HepG2 (cell line): ENCODE measurements around the gene DMXL2. TPM values are rescaled to one million over a fixed set of nuclear protein-coding genes. Genes with fewer than 3 reads are reported as not detected.

Experiments used
- ATAC-seq: fragments of 200-7000 bp; cut with Tn5 transposase; 3 replicates; pipeline ENCODE4 v1.9.1; 2020; ENCODE audit warnings: mild to moderate bottlenecking, moderate library complexity
- BruUV-seq: library from RNA; stranded (reverse); fragments of 400-500 nt; replicated peaks from 2 replicates; lab custom pipeline; 2021; lab: Mats Ljungman, UMichigan
- CTCF ChIA-PET: fragments of 300-600 bp; formaldehyde crosslinking; extraction: SDS; loops from one replicate; lab custom pipeline; 2021; ENCODE audit warnings: low total read pairs, inconsistent platforms, low intra/inter-chr PET ratio; lab: Yijun Ruan, JAX
- POLR2A ChIA-PET: fragments of 350-600 bp; sonication (Branson Sonifier 250); formaldehyde crosslinking; loops from one replicate; lab custom pipeline; 2020; ENCODE audit warnings: antibody characterized with exemption, inconsistent platforms; lab: Yijun Ruan, JAX
- DNase-seq: peaks from one replicate; pipeline ENCODE4 v3.0.0-alpha.2; 2015; ENCODE audit warnings: low spot score
- FAIRE-seq: peaks from 3 replicates; lab custom pipeline; 2011; peaks lifted over from hg19 to GRCh38; lab: Jason Lieb, UNC
- H2AFZ ChIP-seq: one replicate; pipeline ENCODE4 v1.6.1; 2011; ENCODE audit warnings: low read length, inconsistent platforms
- H3K27ac ChIP-seq: fragments of 300-600 bp; 3 replicates; pipeline ENCODE4 v1.8.0; 2011; ENCODE audit warnings: mixed run types, mild to moderate bottlenecking, mixed read lengths, low read length, inconsistent platforms; ENCODE audit not compliant: insufficient read depth; ENCODE audit errors: extremely low read length
- H3K27me3 ChIP-seq, 2 experiments: fragments of 200-600 bp in 1 of 2; 2 replicates in 1 of 2; 3 replicates in 1 of 2; pipeline versions ENCODE4 v1.6.0 to v1.8.0; 2011; ENCODE audit warnings: low read length in 2 of 2, mild to moderate bottlenecking in 2 of 2, moderate library complexity in 2 of 2, inconsistent platforms in 1 of 2; ENCODE audit not compliant: insufficient read depth in 2 of 2, control insufficient read depth in 1 of 2
- H3K36me3 ChIP-seq, 2 experiments: fragments of 200-600 bp in 1 of 2; replicated peaks in 1 of 2; 2 replicates in 1 of 2; 3 replicates in 1 of 2; pipeline versions ENCODE4 v1.5.1 to v1.8.0; 2011; ENCODE audit warnings: low read length in 2 of 2, inconsistent platforms in 1 of 2; ENCODE audit not compliant: insufficient read depth in 2 of 2, control insufficient read depth in 1 of 2
- H3K4me1 ChIP-seq: 2 replicates; pipeline ENCODE4 v1.5.1; 2012; ENCODE audit warnings: low read length, inconsistent platforms; ENCODE audit not compliant: insufficient read depth
- H3K4me2 ChIP-seq: 2 replicates; pipeline ENCODE4 v1.6.0; 2011; ENCODE audit warnings: low read depth, low read length, inconsistent platforms
- H3K4me3 ChIP-seq, 3 experiments: fragments of 200-600 bp in 1 of 3; sonication (generic), shearing (Covaris generic) in 1 of 3; replicated peaks in 1 of 3; 2 replicates each; pipeline ENCODE4 v1.5.1; 2011 to 2016; ENCODE audit warnings: low read length in 3 of 3, inconsistent platforms in 2 of 3, low read depth in 2 of 3, mild to moderate bottlenecking in 2 of 3, control low read depth in 1 of 3, mixed read lengths in 1 of 3; ENCODE audit not compliant: insufficient read depth in 1 of 3
- H3K79me2 ChIP-seq: one replicate; pipeline ENCODE4 v1.6.1; 2011; ENCODE audit warnings: low read length, inconsistent platforms; ENCODE audit not compliant: insufficient read depth
- H3K9ac ChIP-seq: 2 replicates; pipeline ENCODE4 v1.6.0; 2011; ENCODE audit warnings: mild to moderate bottlenecking, low read depth, low read length, inconsistent platforms; ENCODE audit not compliant: insufficient read depth
- H3K9me3 ChIP-seq: 2 replicates; pipeline ENCODE4 v1.5.1; 2012; ENCODE audit warnings: mild to moderate bottlenecking, low read length
- H4K20me1 ChIP-seq: 2 replicates; pipeline ENCODE4 v1.6.0; 2011; ENCODE audit warnings: inconsistent platforms, mild to moderate bottlenecking, low read length, moderate library complexity; ENCODE audit not compliant: insufficient read depth
- BATF2 ChIP-seq: sonication (generic); formaldehyde crosslinking; IDR thresholded peaks from 2 replicates; pipeline ENCODE4 v1.8.0; 2022; ENCODE audit warnings: mild to moderate bottlenecking, missing genetic modification reagents, moderate library complexity
- CC2D1A ChIP-seq: sonication (generic); formaldehyde crosslinking; IDR thresholded peaks from 2 replicates; pipeline ENCODE4 v1.8.1; 2023; ENCODE audit warnings: mild to moderate bottlenecking, missing genetic modification reagents
- EEA1 ChIP-seq: sonication (generic); formaldehyde crosslinking; IDR thresholded peaks from 2 replicates; pipeline ENCODE4 v1.5.1; 2020; ENCODE audit warnings: mild to moderate bottlenecking, missing genetic modification reagents, borderline replicate concordance
- ELF3 ChIP-seq: IDR thresholded peaks from 2 replicates; pipeline ENCODE4 v1.6.1; 2016; ENCODE audit warnings: missing genetic modification reagents, missing compliant biosample characterization
- MED13 ChIP-seq: sonication (generic); formaldehyde crosslinking; IDR thresholded peaks from 2 replicates; pipeline ENCODE4 v1.5.0; 2020; ENCODE audit warnings: missing genetic modification reagents
- PAXIP1 ChIP-seq: sonication (generic); formaldehyde crosslinking; conservative IDR thresholded peaks from 2 replicates; pipeline ENCODE4 v1.4.0; 2020; ENCODE audit warnings: mild to moderate bottlenecking, missing genetic modification reagents, moderate library complexity
- RAD51 ChIP-seq: fragments of 450-650 bp; IDR thresholded peaks from 2 replicates; pipeline ENCODE4 v1.6.1; 2016; ENCODE audit warnings: borderline replicate concordance
- ZBTB20 ChIP-seq: sonication (generic); formaldehyde crosslinking; IDR thresholded peaks from 2 replicates; pipeline ENCODE4 v1.8.1; 2023; ENCODE audit warnings: missing genetic modification reagents, low read depth, mild to moderate bottlenecking, borderline replicate concordance
- ZNF484 ChIP-seq: sonication (generic); formaldehyde crosslinking; IDR thresholded peaks from 2 replicates; pipeline ENCODE4 v1.5.1; 2020; ENCODE audit warnings: mild to moderate bottlenecking, low read depth, missing genetic modification reagents, borderline replicate concordance
- ZNF563 ChIP-seq: sonication (generic); formaldehyde crosslinking; IDR thresholded peaks from 2 replicates; pipeline ENCODE4 v1.8.0; 2022; ENCODE audit warnings: mild to moderate bottlenecking, moderate library complexity, missing genetic modification reagents
- ZNF639 ChIP-seq: conservative IDR thresholded peaks from 2 replicates; pipeline ENCODE4 v1.6.1; 2018; ENCODE audit warnings: missing genetic modification reagents
- ZNF839 ChIP-seq: sonication (generic); formaldehyde crosslinking; IDR thresholded peaks from 2 replicates; pipeline ENCODE4 v1.4.0; 2020; ENCODE audit warnings: missing genetic modification reagents, mild to moderate bottlenecking, borderline replicate concordance
- WGBS: methylation state at CpG from one replicate; pipeline ENCODE4 v1.1.6; 2017; ENCODE audit warnings: low lambda C conversion rate; 5-methylcytosine and 5-hydroxymethylcytosine counted together
- in situ Hi-C: cut with HindIII; loops from 2 replicates; pipeline ENCODE4 v1.10.0; 2017; ENCODE audit warnings: low pct_unique_long_range_greater_than_20kb; ENCODE audit not compliant: extremely low pct_ligation_motif_present
- intact Hi-C: fragments of 100-400 bp; cut with micrococcal nuclease; formaldehyde crosslinking; loops from one replicate; pipeline ENCODE4 v1.10.0; 2022; ENCODE audit not compliant: unreplicated experiment
- polyA plus RNA-seq, 8 experiments: library from polyadenylated mRNA; depleted of rRNA in 3 of 8; stranded (reverse) in 7 of 8; unstranded in 1 of 8; fragments of >200 nt; fragmentation: Illumina TruSeq in 4 of 8; extraction: Trizol in 4 of 8; gene quantifications; 2 replicates each; pipeline versions ENCODE4 v1.2.1 to v1.2.3, GENCODE V29; 2011 to 2016; ENCODE audit warnings: low read depth in 4 of 8, missing spikeins in 1 of 8, mixed read lengths in 1 of 8; ENCODE audit not compliant: insufficient read depth in 1 of 8
- total RNA-seq, 5 experiments: library from RNA; depleted of rRNA; stranded (reverse); fragments of >200 nt; fragmentation: Illumina TruSeq; extraction: Trizol; gene quantifications; 2 replicates each; pipeline ENCODE4 v1.2.3, GENCODE V29; 2016; ENCODE audit warnings: low read depth in 1 of 5

The DMXL2 gene
- total and polyA plus RNA-seq, 2 of the 13 experiments (the other 11 are each of a cell fraction or from before 2014, with no cell fraction given): 11.6 to 15.3 TPM

- Histone ChIP-seq H3K27ac (no peak overlapping the region), H3K9me3 (no peaks in the 10 kb centered on the region), H4K20me1 (no peaks in the 10 kb centered on the region), H2AFZ (no peak overlapping the region), H3K9ac (no peak overlapping the region), H3K4me3 (no peak overlapping the region), H3K4me1 (no peaks in the 10 kb centered on the region), H3K27me3 (no peaks in the 10 kb centered on the region), H3K79me2 (no peaks in the 10 kb centered on the region), H3K4me2 (no peak overlapping the region), H3K36me3 (no peaks in the 10 kb centered on the region)
- ATAC-seq (no peak), FAIRE-seq (no peak), DNase-seq (no peak)
- intact Hi-C loops (no loop called here), in situ Hi-C loops (no loop called here)
- ChIA-PET POLR2A (no interaction called here), CTCF (no interaction called here)
- no TSS peak for BruUV-seq
- 10% methylated on average over 4 of the region's 4 CpGs for WGBS
- TF ChIP-seq RAD51 (no peak), BATF2 (CRISPR knock-in tag) (no peak), ZNF639 (CRISPR knock-in tag) (no peak), ZBTB20 (no peak), ZNF839 (CRISPR knock-in tag) (no peak), EEA1 (CRISPR knock-in tag) (no peak), ZNF563 (no peak), ZNF484 (CRISPR knock-in tag) (no peak), PAXIP1 (no peak), CC2D1A (CRISPR knock-in tag) (no peak), MED13 (CRISPR knock-in tag) (no peak), ELF3 (no peak)
Measured at GRCh38 chr15:51416129-51416528, 206.4 kb downstream of the DMXL2 start.
